NCI-H2196 treated with DMSO at 0.1 percent for 48 hours (cell line): ENCODE measurements around the gene RASAL2.

Experiments
- DNase-seq: peaks from one replicate; lab custom pipeline; 2025; ENCODE audit not compliant: unreplicated experiment; lab: John Stamatoyannopoulos, UW

RASAL2 gene

GRCh38 chr1:178483251-178483957 is 389.5 kb downstream of the RASAL2 start:
- DNase-seq, result no peak

DNA sequence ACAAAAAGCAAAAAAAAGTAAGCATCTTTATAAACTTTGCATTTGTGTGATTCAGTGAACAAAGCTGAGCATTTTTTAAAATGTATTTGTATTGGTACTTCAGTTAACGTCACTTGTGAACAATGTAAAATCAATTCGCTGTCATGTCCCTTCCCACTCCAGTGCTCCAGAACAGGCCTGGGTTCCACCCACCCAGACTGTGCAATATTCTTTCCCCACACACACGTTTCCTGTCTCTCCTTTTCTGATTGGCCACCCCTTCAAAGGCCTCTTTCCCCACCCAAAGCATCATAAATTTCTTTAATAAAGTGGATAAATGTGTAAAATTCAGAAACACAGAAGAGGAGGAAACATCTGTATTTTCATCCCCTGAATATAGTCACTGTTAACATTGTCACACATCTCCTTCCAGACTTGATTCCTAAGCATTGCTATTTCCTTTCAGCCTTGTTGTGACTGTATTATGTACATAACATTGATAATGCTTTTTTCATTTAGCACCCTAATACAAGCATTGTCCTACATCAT is 390.9 kb downstream of the RASAL2 start:
- DNase-seq, result no peak

GRCh38 chr1:178485541-178485981 is 391.7 kb downstream of the RASAL2 start:
- DNase-seq, result no peak

DNA sequence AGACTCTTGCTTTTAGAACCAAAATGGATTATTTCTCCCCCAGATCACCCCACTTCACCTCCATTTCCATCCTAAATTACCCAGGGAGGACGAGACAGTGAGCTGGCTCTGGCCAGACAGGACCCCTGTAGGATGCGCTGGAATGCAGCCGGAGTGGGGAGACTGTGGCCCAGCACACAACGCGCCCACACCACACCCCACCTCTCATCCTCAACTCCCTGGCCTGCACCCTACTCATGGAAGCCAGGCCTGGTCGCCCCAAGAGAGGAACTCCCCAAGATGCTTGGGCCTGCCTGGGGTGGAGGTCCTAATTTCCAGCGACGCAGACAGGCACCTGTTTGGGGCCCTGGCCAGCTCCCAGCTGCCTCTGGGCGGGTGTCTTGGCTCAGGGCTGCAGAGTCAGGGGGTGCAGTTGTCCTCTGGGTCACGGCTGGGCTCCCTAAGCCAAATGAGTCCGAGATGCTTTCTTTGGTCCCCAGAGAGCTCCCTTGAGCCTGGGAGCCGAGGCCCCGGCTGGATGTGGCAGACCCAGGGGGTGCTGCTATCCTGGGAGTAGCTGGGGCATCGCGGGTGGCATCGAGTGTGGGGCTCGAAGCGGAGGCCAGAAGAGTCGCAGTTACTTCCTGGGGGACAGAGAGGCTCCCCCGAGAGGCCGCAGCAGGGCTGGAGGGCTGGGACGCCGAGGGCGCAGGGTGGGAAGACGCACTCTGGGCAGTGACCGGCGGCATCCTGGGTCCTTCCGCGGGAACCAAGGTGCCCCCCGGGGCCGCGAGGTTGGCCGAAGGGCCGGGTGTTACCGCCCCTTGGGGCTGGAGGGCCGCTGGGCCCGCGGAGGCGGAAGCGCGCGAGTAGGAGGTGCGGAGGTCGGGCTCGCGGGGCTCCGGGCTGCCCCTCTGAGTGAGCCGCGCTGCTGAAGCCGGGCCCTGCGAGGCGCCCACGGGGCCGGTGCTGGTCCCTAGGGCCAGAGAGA is 392.5 kb downstream of the RASAL2 start:
- no peak for DNase-seq

GRCh38 chr1:178487070-178487615 is 393.2 kb downstream of the RASAL2 start:
- no peak for DNase-seq

DNA sequence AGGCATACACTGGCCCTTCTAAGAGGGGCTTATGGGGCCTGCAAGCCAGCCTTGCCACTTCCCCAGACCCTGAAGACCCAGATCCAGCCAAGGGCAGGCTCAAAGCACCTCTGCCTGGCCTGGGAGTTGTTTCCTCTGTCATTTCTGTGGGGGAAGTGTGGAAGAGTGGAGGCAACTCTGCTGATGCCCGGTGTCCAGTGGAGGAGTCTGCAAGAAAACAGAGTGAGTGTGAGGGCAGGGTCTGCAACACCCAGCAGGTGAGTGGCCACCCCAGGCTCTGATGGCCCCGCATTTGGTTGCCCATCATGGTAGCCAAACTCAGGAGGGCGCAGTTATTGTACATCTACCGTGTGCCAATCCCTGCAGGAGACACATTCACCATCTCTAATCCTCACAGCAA is 394.5 kb downstream of the RASAL2 start:
- DNase-seq, result no peak

- no peak for DNase-seq
Measured at GRCh38 chr1:178489399-178489798, 395.5 kb downstream of the RASAL2 start.

DNA sequence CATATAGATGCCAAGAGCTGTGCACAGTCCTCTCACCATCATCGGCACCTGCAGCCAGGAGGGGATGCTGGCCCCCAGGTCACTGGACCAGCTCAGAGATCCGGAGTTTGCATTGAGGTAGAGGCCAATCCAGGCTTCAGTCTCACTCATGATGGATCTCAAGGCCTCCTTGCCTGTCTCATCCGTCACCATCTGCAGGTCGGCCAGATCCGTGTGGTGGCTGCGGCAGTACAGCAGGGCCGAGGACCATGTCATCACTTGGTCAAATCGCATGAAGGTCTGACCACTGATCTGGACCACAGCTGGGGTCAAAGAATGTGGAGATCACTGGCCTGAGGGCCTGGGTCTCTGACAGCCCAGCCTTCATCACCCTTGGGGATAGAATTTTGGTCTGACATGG is 396.2 kb downstream of the RASAL2 start:
- no peak for DNase-seq

DNA sequence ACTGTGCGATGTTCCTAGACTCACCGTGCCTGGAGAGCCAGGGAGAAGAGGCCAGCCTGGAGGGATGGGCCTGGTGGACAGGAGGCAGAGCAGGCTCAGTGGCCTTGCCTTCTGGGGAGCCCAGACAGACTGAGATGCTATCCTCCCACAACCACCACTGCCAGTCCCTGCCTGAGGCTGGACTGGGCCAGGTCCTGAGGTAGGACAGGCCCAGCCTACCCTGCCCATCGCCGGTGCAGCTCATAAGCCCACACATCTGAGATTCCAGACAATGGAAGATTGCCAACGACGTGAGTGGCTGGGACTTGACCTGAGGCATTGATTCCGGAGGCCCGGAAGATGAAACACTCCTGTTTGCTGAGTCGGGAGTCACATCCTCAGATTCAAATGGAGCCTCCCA is 397.1 kb downstream of the RASAL2 start:
- no peak for DNase-seq

- no peak for DNase-seq
Measured at GRCh38 chr1:178491721-178492120, 397.8 kb downstream of the RASAL2 start.

GRCh38 chr1:178492341-178492740 is 398.4 kb downstream of the RASAL2 start:
- no peak for DNase-seq

- no peak for DNase-seq
Measured at GRCh38 chr1:178493301-178493741, 399.4 kb downstream of the RASAL2 start.

- no peak for DNase-seq
Measured at GRCh38 chr1:178494569-178494971, 400.7 kb downstream of the RASAL2 start.

- DNase-seq, result no peak
Measured at GRCh38 chr1:178495158-178495557, 401.3 kb downstream of the RASAL2 start.

DNA sequence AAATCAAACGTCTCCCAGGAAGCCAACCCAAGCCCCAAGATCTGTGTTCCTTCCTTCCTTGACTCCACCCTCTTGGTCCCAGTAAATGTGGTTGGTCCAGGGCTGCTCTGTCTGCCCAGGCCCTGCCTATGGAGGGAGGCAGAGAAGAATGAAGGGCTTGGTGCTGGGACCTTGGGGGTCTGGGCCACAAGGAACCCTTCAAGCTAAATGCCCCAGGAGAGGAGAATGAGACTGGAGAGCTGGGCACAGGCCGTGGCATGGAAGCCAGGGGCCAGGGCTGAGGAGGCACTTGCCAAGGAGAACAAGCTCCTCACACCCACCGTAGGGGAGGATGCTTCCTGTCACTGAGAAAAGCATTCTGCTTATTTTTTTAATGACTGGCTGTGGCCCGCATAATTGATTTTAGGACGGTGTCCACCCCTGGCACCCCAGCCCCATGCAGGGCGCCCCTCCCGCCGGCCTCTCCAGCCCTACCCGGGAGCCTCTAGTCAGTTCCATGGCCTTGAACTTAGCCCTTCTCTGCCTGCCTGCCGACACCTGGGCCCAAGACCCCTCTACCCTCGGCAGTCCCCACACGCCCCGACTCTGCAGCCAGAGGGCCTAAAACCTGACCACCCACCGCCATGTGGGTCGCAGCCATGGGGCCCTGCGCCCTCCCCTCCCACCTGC is 402.0 kb downstream of the RASAL2 start:
- no peak for DNase-seq

- no peak for DNase-seq
Measured at GRCh38 chr1:178496410-178497135, 402.7 kb downstream of the RASAL2 start, which contains the start of gene CLEC20A. CLEC20A (minus strand) TSS chr1:178496964; CDS start chr1:178496939, 25 bp downstream.

GRCh38 chr1:178497903-178498478 is 404.1 kb downstream of the RASAL2 start:
- DNase-seq, result no peak

DNA sequence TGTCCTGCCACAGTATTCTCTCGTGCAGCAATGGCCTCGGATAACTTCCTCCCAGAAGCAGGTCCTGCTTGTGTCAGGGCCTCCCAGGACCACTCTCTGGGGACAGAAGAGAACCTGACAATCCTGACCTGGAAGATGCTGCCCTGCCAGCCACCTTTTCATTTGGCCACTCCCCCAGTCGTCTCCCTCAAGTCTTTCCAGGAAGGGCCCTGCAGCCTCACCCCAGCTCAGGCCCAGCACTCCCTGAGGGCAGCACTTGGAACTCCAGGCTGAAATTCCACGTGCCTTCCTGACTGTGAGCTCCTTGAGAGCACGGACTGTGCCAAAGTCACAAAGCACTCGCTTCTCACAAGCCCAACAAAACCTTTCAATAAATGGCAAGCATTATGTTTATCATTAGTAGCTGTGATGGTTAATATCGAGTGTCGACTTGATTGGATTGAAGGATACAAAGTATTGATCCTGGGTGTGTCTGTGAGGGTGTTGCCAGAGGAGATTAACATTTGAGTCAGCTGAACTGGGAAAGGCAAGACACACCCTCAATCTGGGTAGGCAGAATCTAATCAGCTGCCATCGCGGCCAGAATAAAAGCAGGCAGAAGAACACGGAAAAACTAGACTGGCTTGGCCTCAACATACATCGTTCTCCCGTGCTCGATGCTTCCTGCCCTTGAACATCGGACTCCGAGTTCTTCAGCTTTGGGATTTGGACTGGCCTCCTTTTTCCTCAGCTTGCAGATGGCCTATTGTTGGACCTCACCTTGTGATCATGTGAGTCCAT is 405.2 kb downstream of the RASAL2 start:
- DNase-seq, result no peak
